Kidney tubule cell (primary cell): Measurements from ENCODE around the gene TEC.
A peak's percentile ranks its signal among the peaks of the same experiment; 100 is the strongest.

Experiments used
- DNase-seq: peaks from one replicate; pipeline ENCODE4 v3.0.0-alpha.2; 2018; ENCODE audit warnings: low spot score

The TEC gene

DNA sequence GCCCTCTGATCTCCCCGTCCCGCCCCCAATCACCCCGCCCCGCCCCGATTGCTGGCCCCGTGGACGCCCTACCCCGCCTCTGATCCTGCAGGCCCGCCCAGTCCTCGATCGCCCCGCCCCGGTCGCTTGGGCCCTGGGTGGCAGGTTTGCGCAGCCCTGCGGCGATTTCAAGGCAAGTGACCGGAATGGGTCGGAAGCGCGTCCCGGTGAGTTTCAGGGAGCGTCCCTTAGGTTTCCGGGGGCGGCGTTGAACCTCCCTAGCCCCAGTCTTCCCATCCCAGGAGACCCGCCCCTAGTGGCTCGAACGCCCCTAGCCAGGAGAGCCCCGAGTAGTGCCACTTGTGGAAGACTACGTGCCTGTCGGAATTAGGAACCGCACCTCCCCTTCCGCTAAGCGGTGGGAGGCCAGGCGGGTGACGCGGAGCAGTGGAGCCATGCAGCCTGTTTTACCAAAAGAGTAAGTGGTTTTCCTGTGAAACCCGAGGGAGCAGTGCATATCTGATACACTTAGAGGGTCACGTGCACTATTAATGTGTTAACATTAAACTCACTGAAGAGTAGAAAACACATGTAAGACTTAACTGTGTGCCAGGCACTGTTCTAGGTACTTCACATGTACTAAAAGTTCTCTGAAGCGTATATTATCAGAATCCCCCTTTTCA is 354 bp upstream of the TEC start:
- DNase-seq: peak; percentile 95

- DNase-seq: no peak
Observed at GRCh38 chr4:48267574-48267973, 2.1 kb downstream of the TEC start.

DNA sequence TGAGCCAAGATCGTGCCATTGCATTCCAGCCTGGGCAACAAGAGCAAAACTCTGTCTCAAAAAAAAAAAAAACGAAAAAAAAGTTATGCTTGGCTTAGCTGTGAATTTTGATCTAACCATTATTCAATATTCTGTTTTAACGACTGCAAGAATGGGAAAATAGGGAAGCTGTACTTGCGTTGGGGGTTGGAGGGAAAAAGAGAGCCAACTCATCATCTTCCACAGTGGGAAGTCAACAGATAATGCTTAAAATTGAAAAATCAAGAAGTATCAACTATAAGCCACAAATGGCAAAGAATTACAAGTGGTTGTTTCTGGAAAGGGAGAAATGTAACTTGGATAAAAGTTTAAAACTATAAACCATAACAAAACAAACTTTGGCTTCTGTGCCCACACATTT is 2.9 kb downstream of the TEC start:
- DNase-seq: no peak

DNA sequence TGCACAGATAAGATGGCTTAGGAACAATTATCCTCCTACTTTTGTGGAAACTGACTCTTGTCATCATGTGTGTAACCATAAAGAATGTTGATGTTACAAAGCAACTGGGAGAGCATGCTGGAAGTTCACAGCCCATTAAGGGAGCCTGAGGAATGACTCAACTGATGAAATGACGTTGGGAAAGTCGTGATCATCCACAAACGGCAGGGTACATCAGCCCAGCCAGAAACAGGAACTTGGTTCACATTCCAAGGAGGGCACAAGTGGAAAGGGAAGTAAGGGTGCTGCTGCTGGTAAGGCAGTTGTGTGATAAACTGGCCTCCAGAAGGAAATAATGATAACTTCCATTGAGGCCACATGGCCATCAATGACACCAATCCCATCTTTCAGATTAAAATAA is 6.7 kb downstream of the TEC start:
- peak; percentile 63 for DNase-seq

DNA sequence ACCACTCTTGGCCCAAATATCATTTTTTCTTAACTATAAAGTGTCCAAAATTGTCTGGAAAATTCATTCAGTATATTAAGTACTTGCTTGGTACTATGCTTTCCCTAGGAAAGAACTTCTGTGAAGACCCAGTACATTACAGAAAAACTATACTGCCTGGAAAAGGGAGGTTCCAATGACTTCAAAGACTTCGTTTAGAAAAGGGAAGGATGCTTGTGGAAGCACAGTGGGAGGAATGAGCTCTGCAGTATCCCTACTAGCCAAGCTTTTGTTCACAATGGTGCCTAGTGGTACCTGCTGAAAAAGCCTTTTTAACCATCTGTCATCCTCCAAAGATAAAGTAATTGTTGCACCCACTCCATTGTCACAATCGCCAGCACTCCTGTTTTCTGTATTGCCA is 7.2 kb downstream of the TEC start:
- no peak for DNase-seq

- peak; percentile 25 for DNase-seq
Observed at GRCh38 chr4:48261281-48261680, 8.4 kb downstream of the TEC start.

DNA sequence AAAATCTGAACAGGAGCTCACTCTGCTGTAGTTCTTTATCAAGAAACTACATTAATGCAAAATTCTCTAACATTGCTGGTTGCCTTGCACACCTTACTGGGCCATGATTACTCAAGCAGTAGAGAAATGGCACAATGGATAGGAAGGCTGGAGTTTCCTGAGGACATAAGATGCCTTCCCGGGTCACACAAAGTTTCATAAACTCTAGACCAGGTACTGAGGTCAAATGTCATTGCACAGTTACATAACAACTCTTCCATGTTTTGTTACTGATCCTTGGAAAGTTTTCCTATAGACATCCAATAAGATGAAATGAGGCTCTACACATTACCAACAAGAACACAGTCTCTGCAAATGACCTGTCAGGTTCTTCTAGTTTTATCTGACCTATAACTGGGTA is 9.9 kb downstream of the TEC start:
- DNase-seq: no peak

GRCh38 chr4:48258845-48259397 is 10.7 kb downstream of the TEC start:
- peak; percentile 59 for DNase-seq

- no peak for DNase-seq
Observed at GRCh38 chr4:48255959-48256342, 13.7 kb downstream of the TEC start.

DNA sequence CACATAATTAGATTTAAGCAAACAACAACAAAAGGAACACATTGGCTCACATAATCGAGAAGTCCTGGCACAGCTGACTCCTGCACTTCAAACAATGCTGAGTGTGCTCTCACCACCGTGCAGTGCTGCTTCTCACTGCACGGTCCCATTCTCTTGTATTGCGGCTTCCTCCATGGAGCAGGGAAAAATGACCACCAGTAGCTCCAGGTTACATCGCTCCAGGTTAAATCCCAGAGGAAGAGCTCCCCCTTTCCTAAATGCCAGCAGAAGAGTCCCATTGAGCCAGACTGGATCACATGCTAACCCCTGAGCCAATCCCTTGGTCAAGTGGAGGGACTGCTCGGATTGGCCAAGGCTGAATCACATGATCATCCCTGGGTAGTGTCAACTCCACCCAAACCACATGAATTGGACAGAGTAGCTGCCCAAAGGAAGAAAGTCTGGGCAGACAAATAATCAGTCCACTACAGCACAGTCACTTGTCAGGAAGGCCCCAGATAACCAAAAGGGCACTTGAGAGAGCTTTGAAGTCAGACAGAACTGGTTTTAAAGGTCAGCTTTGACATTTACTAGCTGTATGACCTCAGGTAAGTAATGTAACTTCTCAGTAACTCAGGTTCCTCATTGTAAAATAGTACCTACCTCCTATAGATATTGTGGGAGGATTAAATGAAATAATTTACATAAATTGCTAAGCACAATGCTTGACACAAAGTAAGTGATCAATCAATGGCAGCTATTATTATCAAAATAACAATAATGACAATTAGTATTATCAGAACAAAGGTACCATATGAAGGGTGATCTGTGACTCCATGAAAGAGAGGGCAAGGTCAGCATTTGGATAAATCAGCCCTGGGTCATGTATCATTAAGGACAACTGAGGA is 14.3 kb downstream of the TEC start:
- no peak for DNase-seq

GRCh38 chr4:48254381-48255071 is 15.1 kb downstream of the TEC start:
- peak; percentile 48 for DNase-seq

- DNase-seq: peak; percentile 37
Observed at GRCh38 chr4:48252313-48252712, 17.3 kb downstream of the TEC start.

GRCh38 chr4:48250980-48251379 is 18.7 kb downstream of the TEC start:
- DNase-seq: no peak

GRCh38 chr4:48250343-48250742 is 19.3 kb downstream of the TEC start:
- DNase-seq: no peak

DNA sequence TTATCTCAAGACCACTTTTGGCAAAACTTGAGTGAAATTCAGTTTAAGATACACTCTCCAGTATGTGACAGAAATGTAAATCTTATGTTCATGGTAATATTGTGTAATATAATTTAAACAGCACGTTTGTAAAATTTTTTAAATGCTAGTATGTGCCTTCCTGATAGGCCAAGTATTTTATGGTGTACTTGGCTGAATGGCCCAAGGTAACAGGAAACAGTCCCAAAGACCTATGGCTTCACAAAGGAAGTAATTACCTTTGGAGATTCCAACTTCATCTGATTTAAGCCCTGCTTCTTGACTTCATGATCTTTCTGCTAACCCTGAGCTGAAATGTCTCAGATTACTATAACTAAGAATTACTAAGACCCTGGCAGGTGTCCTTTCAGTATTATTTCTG is 20.3 kb downstream of the TEC start:
- no peak for DNase-seq

DNA sequence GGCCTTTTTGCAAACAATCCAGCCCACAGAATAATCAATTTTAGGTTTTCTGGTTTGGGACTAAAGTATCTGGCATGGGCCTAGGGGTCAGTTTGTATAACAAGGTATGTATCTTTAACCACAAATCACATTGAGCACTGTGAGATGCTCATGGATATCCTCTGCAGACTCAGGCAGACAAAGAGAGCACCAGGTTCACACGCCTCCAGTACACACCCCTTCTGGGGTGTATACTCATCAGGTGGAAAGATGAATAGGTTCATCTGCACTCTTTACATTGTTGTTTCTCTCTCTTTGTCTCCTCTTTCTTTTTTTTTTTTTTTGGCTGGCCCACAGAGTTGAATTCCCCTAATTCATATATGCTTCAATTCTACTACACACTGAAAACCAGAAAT is 21.1 kb downstream of the TEC start:
- no peak for DNase-seq

DNA sequence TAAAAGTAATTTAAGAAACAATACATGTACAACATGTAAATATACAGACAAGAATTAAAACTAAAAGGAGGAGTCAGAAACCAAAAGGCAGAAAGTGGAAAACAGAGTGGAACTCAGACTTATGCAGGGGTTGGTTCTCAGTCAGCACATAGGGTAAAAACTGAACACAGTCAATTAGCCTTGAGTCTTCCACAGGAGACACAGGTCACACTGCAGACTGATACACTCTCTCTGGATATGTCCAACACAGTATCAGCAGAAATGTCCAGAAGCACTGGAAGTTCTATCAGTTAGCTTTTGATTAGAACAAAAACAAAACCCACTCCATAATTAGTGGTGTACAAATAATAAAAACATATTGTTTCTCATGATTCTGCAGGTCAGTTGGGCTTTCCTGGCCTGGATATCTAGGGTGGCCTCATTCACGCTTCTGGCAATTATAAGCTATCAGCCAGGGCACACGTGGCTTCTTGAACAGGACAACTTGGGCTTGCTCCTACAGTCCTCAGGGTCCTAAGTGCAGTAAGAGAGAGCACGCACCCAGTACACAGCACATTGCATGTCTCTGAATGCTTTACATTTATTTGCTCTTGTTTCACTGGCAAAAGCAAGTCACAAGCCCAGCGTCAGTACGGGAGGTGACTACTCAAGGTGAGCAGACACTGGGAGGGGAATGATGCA is 21.6 kb downstream of the TEC start:
- DNase-seq: no peak

- DNase-seq: no peak
Observed at GRCh38 chr4:48247142-48247877, 22.3 kb downstream of the TEC start.

- DNase-seq: no peak
Observed at GRCh38 chr4:48244665-48245064, 25.0 kb downstream of the TEC start.

- no peak for DNase-seq
Observed at GRCh38 chr4:48243887-48244286, 25.8 kb downstream of the TEC start.

- no peak for DNase-seq
Observed at GRCh38 chr4:48243429-48243828, 26.2 kb downstream of the TEC start.
